Retinal pigment epithelial cell (primary cell): Measurements from ENCODE around the gene HAND2.
A peak's percentile ranks its signal among the peaks of the same experiment; 100 is the strongest.

Experiments used
- DNase-seq: peaks from one replicate; pipeline ENCODE4 v3.0.0-alpha.2; 2010; ENCODE audit warnings: low read depth
- H3K4me3 ChIP-seq: 2 replicates; pipeline ENCODE4 v1.5.1; 2011; ENCODE audit warnings: mild to moderate bottlenecking, low read length, control low read depth, moderate library complexity
- TF ChIP-seq, protein P1 (sequence below): conservative IDR thresholded peaks from 2 replicates; pipeline ENCODE4 v1.5.1; 2011; ENCODE audit warnings: low read depth, low read length, control low read depth, inconsistent platforms

The HAND2 gene

DNA sequence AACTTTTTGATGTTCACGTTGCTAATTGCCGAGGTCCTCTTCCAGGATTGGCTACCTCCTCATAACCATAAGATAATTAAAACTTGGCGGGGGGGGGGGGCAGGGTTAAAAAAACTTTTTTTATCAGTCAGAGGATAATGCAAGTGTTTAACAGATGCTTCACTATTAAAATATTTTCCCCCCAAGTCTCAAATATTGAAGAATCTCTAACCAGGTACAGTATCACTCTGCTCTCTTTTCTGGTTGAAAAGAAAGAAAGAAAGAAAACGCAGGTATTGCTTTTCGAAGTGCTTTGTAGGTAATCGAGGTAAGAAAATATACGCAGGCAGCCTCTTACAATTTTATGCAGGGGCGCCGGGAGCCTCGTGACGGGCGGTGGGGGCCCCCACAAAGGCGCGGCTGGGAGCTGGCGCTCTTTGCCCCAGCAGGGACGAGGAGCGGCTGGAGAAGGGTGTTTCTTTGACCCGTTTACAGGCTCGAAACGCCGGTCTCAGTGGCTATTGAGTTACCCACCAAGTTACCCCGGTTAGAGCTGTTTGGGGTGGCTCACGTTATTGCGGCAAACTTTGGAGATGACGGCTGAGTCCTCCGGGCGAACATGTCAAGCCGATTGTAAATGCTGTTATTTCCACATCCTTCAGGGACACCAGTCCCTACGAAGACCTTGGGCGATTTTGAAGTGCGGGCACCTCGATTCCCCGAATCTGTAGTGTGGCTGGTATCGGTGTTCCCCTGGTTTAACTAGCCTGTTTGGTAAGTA is 477 bp upstream of the HAND2 start:
- TF ChIP-seq, protein P1, sequence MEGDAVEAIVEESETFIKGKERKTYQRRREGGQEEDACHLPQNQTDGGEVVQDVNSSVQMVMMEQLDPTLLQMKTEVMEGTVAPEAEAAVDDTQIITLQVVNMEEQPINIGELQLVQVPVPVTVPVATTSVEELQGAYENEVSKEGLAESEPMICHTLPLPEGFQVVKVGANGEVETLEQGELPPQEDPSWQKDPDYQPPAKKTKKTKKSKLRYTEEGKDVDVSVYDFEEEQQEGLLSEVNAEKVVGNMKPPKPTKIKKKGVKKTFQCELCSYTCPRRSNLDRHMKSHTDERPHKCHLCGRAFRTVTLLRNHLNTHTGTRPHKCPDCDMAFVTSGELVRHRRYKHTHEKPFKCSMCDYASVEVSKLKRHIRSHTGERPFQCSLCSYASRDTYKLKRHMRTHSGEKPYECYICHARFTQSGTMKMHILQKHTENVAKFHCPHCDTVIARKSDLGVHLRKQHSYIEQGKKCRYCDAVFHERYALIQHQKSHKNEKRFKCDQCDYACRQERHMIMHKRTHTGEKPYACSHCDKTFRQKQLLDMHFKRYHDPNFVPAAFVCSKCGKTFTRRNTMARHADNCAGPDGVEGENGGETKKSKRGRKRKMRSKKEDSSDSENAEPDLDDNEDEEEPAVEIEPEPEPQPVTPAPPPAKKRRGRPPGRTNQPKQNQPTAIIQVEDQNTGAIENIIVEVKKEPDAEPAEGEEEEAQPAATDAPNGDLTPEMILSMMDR: no peak
- DNase-seq: no peak
- H3K4me3 ChIP-seq: peak overlapping the region; percentile 43

DNA sequence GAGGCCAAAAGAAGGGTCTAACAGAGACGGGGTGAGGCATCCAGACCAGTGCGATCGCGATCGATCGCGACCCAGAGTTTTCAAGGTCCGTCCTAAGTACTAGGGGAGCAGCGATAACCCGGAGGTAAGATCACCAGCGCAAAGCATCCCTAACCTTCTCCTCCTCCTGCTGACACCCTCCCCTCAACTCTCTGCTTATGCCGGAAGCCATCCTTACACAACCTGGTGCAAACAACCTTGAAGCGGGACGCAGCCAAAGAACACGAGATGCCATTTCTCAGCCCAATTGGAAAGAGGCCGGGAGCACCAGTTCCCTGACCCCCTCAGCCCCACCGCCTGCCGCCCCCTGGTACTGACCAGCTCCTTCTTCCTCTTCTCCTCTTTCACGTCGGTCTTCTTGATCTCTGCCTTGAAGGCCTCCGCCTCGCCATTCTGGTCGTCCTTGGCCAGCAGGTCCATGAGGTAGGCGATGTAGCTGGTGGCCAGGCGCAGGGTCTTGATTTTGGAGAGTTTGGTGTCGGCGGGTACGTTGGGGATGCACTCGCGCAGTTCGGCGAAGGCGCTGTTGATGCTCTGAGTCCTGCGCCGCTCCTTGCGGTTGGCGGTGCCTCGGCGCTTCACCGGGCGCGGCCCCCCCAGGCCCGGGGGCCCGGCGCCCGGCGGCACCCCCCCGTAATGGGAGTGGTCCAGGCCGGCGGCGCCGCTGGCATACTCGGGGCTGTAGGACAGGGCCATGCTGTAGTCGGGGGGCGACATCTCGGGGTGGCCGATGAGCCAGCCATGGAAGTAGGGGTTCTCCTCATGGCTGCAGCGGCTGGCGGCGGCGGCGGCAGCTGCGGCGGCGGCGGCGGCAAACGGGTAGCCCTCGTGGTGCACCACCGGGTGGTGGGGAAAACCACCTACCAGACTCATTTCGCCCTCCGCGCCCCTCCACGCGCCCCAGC is 1.4 kb downstream of the HAND2 start:
- TF ChIP-seq, protein P1: no peak
- no peak for DNase-seq
- H3K4me3 ChIP-seq: peak overlapping the region; percentile 34

DNA sequence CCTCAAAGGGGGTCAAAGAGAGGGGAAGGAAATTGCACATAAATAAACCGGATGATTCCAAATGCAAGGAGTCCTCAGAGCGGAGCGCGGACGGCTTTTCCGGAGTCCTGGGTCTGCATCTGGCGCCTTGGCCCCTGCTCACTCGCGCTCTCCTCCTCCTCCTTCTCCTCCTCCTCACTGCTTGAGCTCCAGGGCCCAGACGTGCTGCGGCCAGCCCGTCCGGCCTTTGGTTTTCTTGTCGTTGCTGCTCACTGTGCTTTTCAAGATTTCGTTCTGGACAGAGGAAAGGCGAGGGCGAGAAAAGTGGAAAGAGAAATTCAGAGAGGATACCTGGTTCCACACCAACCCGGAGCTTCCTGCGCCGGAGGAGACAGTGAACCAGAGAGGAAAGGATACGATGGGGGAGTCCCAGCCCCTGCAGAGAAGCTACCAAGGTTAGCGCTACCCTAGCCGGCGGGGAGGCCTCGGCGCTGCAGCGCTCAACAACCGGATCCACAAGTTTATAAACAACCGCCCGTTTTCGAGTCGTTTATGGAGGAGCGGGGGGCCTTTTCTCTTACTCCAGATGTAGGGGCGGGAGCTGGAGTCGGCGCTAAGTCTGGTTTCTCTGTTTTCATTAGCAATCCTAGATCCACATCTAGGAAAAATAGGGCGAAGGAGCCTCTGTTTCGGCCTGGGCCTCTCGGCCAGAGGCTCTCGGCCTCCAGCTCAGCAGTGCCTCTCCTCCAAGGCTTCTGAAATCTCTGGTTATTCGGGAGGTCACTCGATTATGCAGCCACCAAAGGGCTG is 2.7 kb downstream of the HAND2 start:
- peak overlapping the region; percentile 34 for H3K4me3 ChIP-seq
- DNase-seq: no peak
- TF ChIP-seq, protein P1: no peak

GRCh38 chr4:173526724-173527102 is 3.3 kb downstream of the HAND2 start:
- TF ChIP-seq, protein P1: no peak
- H3K4me3 ChIP-seq: no peak overlapping the region

GRCh38 chr4:173526027-173526482 is 4.0 kb downstream of the HAND2 start:
- no peak overlapping the region for H3K4me3 ChIP-seq
- TF ChIP-seq, protein P1: no peak
- no peak for DNase-seq

More at GRCh38 chr4:173526724-173527102, 3.3 kb downstream of the HAND2 start:
- no peak for DNase-seq

DNA sequence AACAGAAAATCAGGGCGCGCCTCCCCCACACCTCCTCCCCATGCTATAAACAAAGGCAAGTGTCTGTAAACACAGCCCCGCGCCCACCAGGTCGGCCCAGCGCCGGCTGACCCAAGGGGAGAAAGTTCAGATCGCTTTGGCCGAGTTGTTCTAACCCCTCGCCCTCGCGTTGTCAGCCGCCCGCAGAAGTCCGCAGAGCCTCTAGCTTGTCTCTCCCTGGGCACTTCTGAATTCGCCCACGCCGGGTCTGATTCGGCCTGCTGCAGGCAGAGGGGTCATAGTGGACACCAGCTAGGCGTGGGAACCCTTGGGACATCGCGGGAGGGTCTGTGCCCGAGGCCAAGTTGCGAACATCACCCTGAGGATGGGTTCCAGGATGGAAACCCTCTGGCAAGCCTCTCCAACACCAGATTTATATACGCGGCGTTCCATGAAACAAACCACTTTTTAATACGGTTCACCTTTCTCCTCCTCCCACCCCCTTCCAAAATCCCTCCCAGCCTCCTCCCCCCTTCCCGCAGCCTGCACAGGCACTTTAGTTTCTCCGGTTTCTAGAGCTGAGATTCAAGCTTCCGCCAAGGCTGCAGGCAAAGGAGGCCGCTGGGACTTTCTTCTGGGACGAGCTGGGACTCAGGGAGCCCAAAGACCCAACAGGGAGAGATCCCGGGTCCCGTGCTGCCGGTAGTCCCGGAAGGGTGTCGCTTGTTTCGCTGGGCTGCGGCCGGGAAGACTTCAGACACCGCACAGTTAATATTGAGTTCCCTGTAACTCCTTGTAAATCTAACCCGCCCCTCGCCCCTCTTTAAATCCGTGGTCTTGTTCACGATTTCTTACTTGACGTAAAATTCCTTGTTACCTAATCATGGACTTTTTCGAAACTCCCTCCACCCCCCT is 4.7 kb downstream of the HAND2 start:
- DNase-seq: no peak
- TF ChIP-seq, protein P1: no peak
- H3K4me3 ChIP-seq: no peak overlapping the region
